SK-N-SH treated with all-trans-retinoic acid at 6 μM for 48 hours (cell line): Measurements from ENCODE around the gene GRK1.

Experiments
- ESRRG ChIP-seq: fragments of 250-450 bp; sonication (Bioruptor Pico); IDR thresholded peaks from 2 replicates; pipeline ENCODE4 v1.6.1; 2021; ENCODE audit warnings: mild to moderate bottlenecking
- ISL1 ChIP-seq: fragments of 250-450 bp; sonication (Bioruptor Pico); IDR thresholded peaks from 2 replicates; pipeline ENCODE4 v2.1.2; 2022; ENCODE audit warnings: mild to moderate bottlenecking, moderate library complexity
- RARB ChIP-seq: fragments of 250-450 bp; sonication (Bioruptor Pico); IDR thresholded peaks from 2 replicates; pipeline ENCODE4 v1.8.0; 2021; ENCODE audit warnings: mild to moderate bottlenecking, moderate library complexity

GRCh38 chr13:113739527-113740285 lies 72.7 kb downstream of the GRK1 start:
- TF ChIP-seq RARB (no peak), ESRRG (no peak), ISL1 (CRISPR knock-in tag) (no peak)
